Transverse colon (tissue), 4 donors: ENCODE results near the gene MCCC1. TPM values are rescaled to one million over a fixed set of nuclear protein-coding genes. Genes with fewer than 3 reads are reported as not detected.

Experiments
- DNase-seq: peaks from one replicate; pipeline ENCODE4 v3.0.0-alpha.2; 2019
- H3K27ac ChIP-seq, 4 donors: fragments of 200-600 bp; sonication (generic); 2 replicates each; pipeline ENCODE4 v1.5.1; 2016 to 2018; ENCODE audit warnings: inconsistent platforms in 4 of 4
- H3K27me3 ChIP-seq: fragments of 200-600 bp; sonication (generic); 2 replicates; pipeline ENCODE4 v1.5.1; 2017; ENCODE audit warnings: inconsistent platforms
- H3K36me3 ChIP-seq, 4 donors: fragments of 200-600 bp; sonication (generic); 2 replicates each; pipeline ENCODE4 v1.5.1; 2017 to 2019; ENCODE audit warnings: inconsistent platforms in 4 of 4
- H3K4me1 ChIP-seq, 4 donors: fragments of 200-600 bp; sonication (generic); 2 replicates each; pipeline ENCODE4 v1.5.1; 2017 to 2020; ENCODE audit warnings: inconsistent platforms in 4 of 4
- H3K4me3 ChIP-seq, 4 donors: fragments of 200-600 bp; sonication (generic); 1 replicate in 1 of 4; 2 replicates in 3 of 4; pipeline versions ENCODE4 v1.5.1 to v1.6.1; 2017 to 2019; ENCODE audit warnings: inconsistent platforms in 4 of 4
- H3K9me3 ChIP-seq, 2 donors: fragments of 200-600 bp; sonication (generic); 2 replicates each; pipeline ENCODE4 v1.5.1; 2017 to 2019; ENCODE audit warnings: inconsistent platforms in 2 of 2
- EP300 ChIP-seq: sonication (generic); formaldehyde crosslinking; IDR thresholded peaks from one replicate; pipeline ENCODE4 v1.6.1; 2017; ENCODE audit warnings: antibody characterized with exemption, low read depth
- POLR2A ChIP-seq: fragments of 450-650 bp; IDR thresholded peaks from one replicate; pipeline ENCODE4 v1.6.1; 2016; ENCODE audit warnings: antibody characterized with exemption, mild to moderate bottlenecking, moderate library complexity
- POLR2AphosphoS5 ChIP-seq, 3 donors: sonication (generic); formaldehyde crosslinking; IDR thresholded peaks; one replicate each; pipeline ENCODE4 v1.6.1; 2016; ENCODE audit warnings: antibody characterized with exemption in 3 of 3
- WGBS, 2 donors: methylation state at CpG; one replicate each; pipeline ENCODE4 v1.1.5; 2018; ENCODE audit warnings: low coverage in 1 of 2; 5-methylcytosine and 5-hydroxymethylcytosine counted together
- in situ Hi-C, 4 donors: fragments of 200-750 bp; cut with MboI; loops; one replicate each; pipeline versions ENCODE4 v1.15.0 to v1.15.1; 2017; ENCODE audit warnings: low sequenced_read_pairs in 3 of 4, low pct_ligation_motif_present in 1 of 4, low pct_unique_long_range_greater_than_20kb in 1 of 4
- intact Hi-C: fragments of 100-400 bp; cut with DNase I; formaldehyde crosslinking; loops from one replicate; pipeline ENCODE4 v1.15.1; 2023; ENCODE audit warnings: low total_unique reads
- total RNA-seq, 4 donors: library from RNA; depleted of rRNA; stranded (reverse); fragments of >200 nt; gene quantifications; one replicate each; pipeline ENCODE4 v1.1.0, GENCODE V29; 2016
- TF ChIP-seq, protein P1 (sequence below), 5 experiments: fragments of 200-600 bp in 3 of 5; fragments of 450-650 bp in 2 of 5; sonication (generic) in 3 of 5; IDR thresholded peaks; 1 replicate in 2 of 5; 2 replicates in 3 of 5; pipeline ENCODE4 v1.5.1; 2016 to 2017; ENCODE audit warnings: antibody characterized with exemption in 5 of 5, inconsistent platforms in 3 of 5, mild to moderate bottlenecking in 2 of 5, moderate library complexity in 1 of 5

Gene MCCC1
- total RNA-seq, 4 donors from 2014 or later = 1.5 to 64.3 (median 19.9) TPM

DNA sequence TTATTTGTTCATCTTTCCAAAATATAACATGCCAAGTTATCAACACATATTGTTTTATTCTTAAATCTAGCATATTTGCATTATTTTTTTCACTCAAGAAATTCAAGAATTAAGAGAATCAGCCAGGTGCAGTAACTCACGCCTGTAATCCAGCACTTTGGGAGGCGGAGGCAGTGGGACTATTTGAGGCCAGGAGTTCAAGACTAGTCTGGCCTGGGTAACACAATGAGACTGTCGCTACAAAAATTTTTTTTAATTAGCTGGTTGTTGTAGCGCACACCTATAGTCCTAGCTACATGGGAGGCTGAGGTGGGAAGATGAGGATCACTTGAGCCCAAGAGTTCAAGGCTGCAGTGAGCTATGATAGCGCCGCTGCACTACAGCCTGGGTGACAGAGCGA lies 129.4 kb downstream of the MCCC1 start:
- no peaks in the 10 kb centered on the region for H3K27me3 ChIP-seq
- no peak overlapping the region for H3K27ac ChIP-seq
- DNase-seq = no peak
- H3K4me1 ChIP-seq = peaks cover 10 to 55% (median 17%) of the 10 kb centered on the region in 4 donors
- TF ChIP-seq POLR2AphosphoS5 (IDR thresholded peaks at IDR 0.05) (no peak), EP300 (no peak), POLR2A (no peak)
- TF ChIP-seq, protein P1, sequence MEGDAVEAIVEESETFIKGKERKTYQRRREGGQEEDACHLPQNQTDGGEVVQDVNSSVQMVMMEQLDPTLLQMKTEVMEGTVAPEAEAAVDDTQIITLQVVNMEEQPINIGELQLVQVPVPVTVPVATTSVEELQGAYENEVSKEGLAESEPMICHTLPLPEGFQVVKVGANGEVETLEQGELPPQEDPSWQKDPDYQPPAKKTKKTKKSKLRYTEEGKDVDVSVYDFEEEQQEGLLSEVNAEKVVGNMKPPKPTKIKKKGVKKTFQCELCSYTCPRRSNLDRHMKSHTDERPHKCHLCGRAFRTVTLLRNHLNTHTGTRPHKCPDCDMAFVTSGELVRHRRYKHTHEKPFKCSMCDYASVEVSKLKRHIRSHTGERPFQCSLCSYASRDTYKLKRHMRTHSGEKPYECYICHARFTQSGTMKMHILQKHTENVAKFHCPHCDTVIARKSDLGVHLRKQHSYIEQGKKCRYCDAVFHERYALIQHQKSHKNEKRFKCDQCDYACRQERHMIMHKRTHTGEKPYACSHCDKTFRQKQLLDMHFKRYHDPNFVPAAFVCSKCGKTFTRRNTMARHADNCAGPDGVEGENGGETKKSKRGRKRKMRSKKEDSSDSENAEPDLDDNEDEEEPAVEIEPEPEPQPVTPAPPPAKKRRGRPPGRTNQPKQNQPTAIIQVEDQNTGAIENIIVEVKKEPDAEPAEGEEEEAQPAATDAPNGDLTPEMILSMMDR (IDR thresholded peaks at IDR 0.05) = no peak
- no peaks in the 10 kb centered on the region for H3K36me3 ChIP-seq
- no peaks in the 10 kb centered on the region for H3K9me3 ChIP-seq
- no peak overlapping the region for H3K4me3 ChIP-seq
- intact Hi-C loops = no loop called here
- in situ Hi-C loops = no loop called here
- 94 to 95% methylated on average over 6 to 7 of the region's 7 CpGs for WGBS, 2 donors

DNA sequence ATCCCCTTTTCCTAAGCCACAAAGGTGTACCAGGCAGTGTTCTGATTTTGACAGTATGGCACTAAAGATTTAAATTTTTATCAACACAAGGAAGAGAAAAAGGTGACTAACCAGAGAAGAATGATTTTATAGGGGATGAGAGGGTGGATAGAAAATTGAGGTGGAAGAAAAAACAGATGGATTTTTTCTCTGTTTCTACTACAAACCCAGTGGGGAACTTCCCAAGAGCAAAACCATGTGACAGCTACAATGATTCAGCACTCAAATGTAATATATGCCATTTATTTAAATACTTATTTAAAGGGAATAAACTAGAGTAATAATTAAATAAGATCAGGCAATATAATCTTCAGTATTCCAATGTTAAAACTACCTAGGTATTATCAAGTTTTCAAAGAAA lies 130.0 kb downstream of the MCCC1 start:
- H3K4me1 ChIP-seq = peaks cover 10 to 50% (median 17%) of the 10 kb centered on the region in 4 donors

DNA sequence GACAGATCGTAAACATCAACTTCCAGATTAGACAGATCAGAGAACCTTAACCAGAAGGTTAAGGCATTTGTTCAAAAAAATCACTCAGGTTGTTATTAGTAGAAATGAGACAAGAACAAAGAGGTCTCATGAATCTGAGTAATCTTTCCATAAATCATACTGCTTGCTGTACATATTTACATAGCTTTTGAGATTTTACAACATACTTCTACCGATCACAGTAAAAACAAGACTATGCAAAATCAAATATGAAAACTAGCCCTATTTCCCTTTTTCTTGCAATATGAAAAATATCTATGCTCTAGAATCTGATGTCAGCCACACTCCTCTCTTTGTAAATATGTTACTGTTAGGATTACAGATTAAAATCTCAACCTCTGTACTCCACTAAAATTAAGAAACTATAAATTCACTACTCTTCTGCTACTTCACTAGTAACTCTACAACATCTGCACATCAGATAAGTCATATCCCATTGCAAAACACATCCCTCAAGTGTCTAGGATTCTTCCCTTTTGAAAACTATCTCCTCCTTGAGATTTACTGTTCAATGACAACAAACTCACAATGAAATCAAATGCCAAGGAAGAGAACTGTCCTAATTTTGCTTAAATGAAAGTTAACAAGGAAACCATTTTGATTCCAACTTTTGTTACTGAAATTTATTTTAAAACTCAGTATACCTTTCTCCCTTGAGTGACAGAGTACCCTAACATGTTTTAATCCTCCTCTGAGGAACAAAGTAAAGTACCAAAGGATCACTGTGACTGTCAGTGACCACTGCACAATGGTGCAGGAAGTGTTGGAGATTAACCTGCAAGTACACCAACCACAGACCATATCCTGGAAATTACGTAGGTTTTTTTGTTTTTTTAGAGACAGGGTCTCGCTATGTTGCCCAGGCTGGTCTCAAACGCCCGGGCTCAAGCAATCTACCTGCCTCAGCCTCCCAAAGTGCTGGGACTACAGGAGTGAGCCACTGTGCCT lies 131.8 kb downstream of the MCCC1 start:
- Histone ChIP-seq H3K27ac (no peak overlapping the region), H3K4me1 (peaks cover 11 to 54% (median 17%) of the 10 kb centered on the region in 4 donors), H3K36me3 (no peaks in the 10 kb centered on the region), H3K4me3 (no peak overlapping the region), H3K9me3 (no peaks in the 10 kb centered on the region), H3K27me3 (no peaks in the 10 kb centered on the region)
- DNase-seq = no peak
- in situ Hi-C loops (no loop called here), intact Hi-C loops (no loop called here)
- TF ChIP-seq EP300 = no peak
- TF ChIP-seq POLR2A = no peak
- no peak for TF ChIP-seq POLR2AphosphoS5 (IDR thresholded peaks at IDR 0.05)
- TF ChIP-seq, protein P1 (IDR thresholded peaks at IDR 0.05) = no peak
- WGBS, 2 donors = 60 to 71% methylated on average over 5 to 6 of the region's 6 CpGs

More for the DNA sequence above, 130.0 kb downstream of the MCCC1 start:
- TF ChIP-seq, protein P1 (IDR thresholded peaks at IDR 0.05) = no peak
- TF ChIP-seq EP300 (no peak), POLR2AphosphoS5 (IDR thresholded peaks at IDR 0.05) (no peak), POLR2A (no peak)
- intact Hi-C loops (no loop called here), in situ Hi-C loops (no loop called here)
- Histone ChIP-seq H3K36me3 (no peaks in the 10 kb centered on the region), H3K27me3 (no peaks in the 10 kb centered on the region), H3K4me3 (no peak overlapping the region), H3K27ac (no peak overlapping the region), H3K9me3 (no peaks in the 10 kb centered on the region)
- no peak for DNase-seq

DNA sequence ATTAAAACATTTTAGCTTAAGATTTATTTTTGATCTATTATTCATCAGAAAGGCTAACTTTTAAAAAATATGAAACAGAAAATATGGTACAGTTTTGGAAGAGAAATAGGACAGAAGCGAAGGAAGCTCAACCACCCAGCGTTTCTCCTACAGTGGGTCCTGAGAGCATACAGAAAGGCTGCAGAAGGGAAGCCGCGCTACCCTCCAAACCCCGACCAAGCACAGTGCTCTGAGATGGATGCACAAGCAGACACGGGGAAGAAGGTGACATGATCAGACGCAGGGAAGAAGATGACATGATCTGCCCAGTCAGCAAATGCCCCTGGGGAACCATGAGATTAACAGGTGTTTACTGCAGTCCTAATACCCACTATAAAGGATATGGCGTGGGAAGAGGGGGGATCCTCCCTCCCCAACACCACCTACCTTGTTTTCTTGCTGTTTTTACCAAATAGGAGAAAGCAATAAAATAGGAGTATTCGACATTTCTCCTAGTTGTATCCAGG lies 133.4 kb downstream of the MCCC1 start:
- in situ Hi-C loops = no loop called here
- 80 to 88% methylated on average over 9 of the region's 9 CpGs for WGBS, 2 donors
- intact Hi-C loops = no loop called here

More for the DNA sequence above, 133.4 kb downstream of the MCCC1 start:
- Histone ChIP-seq H3K27me3 (no peaks in the 10 kb centered on the region), H3K4me3 (no peak overlapping the region), H3K36me3 (peaks cover 0 to 4% (median 0%) of the 10 kb centered on the region in 4 donors), H3K4me1 (peaks cover 12 to 56% (median 15%) of the 10 kb centered on the region in 4 donors), H3K9me3 (no peaks in the 10 kb centered on the region), H3K27ac (no peak overlapping the region)
- DNase-seq = no peak
- TF ChIP-seq, protein P1 (IDR thresholded peaks at IDR 0.05) = no peak
- TF ChIP-seq EP300 (no peak), POLR2A (no peak), POLR2AphosphoS5 (IDR thresholded peaks at IDR 0.05) (no peak)
